ENCODE results near the gene PAGE2B.

DNA sequence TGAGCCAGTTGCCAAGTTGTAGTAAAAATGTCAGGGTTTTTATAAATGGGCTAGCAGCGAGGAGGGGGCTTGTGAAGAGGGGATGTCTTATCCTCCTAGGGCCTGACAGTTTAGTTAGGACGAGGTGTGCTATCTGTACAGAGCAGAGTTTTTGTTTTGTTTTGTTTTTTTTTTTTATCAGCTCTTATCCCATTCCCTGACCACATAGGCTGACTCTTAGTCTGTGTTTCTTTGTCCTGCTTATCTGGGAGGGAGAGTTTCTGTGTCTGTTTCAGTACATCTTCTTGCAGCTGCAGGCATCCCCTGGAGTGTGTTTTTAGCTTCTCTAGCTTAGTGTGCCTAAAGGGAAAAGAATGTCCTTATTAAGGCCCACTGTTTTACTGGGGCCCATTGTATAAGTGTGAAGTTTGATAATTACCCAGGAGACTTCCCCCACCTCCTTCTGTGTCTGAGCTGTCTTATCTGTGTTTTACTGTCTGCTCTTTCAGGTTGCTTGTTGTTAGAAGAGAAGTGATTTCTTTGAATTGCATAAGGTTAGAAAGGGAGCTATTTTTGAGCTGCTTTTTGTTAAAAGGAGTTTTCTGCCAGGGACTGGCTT is 46.0 kb downstream of the PAGE2B start:
- TF ChIP-seq, protein P1, sequence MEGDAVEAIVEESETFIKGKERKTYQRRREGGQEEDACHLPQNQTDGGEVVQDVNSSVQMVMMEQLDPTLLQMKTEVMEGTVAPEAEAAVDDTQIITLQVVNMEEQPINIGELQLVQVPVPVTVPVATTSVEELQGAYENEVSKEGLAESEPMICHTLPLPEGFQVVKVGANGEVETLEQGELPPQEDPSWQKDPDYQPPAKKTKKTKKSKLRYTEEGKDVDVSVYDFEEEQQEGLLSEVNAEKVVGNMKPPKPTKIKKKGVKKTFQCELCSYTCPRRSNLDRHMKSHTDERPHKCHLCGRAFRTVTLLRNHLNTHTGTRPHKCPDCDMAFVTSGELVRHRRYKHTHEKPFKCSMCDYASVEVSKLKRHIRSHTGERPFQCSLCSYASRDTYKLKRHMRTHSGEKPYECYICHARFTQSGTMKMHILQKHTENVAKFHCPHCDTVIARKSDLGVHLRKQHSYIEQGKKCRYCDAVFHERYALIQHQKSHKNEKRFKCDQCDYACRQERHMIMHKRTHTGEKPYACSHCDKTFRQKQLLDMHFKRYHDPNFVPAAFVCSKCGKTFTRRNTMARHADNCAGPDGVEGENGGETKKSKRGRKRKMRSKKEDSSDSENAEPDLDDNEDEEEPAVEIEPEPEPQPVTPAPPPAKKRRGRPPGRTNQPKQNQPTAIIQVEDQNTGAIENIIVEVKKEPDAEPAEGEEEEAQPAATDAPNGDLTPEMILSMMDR (IDR thresholded peaks at IDR 0.05) = no peak
- no peak for TF ChIP-seq POLR2AphosphoS5 (IDR thresholded peaks at IDR 0.05; ENCODE audit: low read depth, low read length)
- TF ChIP-seq, protein P2, sequence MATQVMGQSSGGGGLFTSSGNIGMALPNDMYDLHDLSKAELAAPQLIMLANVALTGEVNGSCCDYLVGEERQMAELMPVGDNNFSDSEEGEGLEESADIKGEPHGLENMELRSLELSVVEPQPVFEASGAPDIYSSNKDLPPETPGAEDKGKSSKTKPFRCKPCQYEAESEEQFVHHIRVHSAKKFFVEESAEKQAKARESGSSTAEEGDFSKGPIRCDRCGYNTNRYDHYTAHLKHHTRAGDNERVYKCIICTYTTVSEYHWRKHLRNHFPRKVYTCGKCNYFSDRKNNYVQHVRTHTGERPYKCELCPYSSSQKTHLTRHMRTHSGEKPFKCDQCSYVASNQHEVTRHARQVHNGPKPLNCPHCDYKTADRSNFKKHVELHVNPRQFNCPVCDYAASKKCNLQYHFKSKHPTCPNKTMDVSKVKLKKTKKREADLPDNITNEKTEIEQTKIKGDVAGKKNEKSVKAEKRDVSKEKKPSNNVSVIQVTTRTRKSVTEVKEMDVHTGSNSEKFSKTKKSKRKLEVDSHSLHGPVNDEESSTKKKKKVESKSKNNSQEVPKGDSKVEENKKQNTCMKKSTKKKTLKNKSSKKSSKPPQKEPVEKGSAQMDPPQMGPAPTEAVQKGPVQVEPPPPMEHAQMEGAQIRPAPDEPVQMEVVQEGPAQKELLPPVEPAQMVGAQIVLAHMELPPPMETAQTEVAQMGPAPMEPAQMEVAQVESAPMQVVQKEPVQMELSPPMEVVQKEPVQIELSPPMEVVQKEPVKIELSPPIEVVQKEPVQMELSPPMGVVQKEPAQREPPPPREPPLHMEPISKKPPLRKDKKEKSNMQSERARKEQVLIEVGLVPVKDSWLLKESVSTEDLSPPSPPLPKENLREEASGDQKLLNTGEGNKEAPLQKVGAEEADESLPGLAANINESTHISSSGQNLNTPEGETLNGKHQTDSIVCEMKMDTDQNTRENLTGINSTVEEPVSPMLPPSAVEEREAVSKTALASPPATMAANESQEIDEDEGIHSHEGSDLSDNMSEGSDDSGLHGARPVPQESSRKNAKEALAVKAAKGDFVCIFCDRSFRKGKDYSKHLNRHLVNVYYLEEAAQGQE (IDR thresholded peaks at IDR 0.05; ENCODE audit: insufficient read depth in 1 of 2, low read depth in 2 of 2, low read length in 1 of 2) = no peak

All from Panc1 (cell line).